HepG2 (cell line): ENCODE results near the gene RASGRF1. TPM values are rescaled to one million over a fixed set of nuclear protein-coding genes. Genes with fewer than 3 reads are reported as not detected.
A peak's percentile ranks its signal among the peaks of the same experiment; 100 is the strongest.

ENCODE experiments used
- ATAC-seq: fragments of 200-7000 bp; cut with Tn5 transposase; 3 replicates; pipeline ENCODE4 v1.9.1; 2020; ENCODE audit warnings: mild to moderate bottlenecking, moderate library complexity
- BruUV-seq: library from RNA; stranded (reverse); fragments of 400-500 nt; replicated peaks from 2 replicates; lab custom pipeline; 2021; lab: Mats Ljungman, UMichigan
- CTCF ChIA-PET: fragments of 300-600 bp; formaldehyde crosslinking; extraction: SDS; loops from one replicate; lab custom pipeline; 2021; ENCODE audit warnings: low total read pairs, inconsistent platforms, low intra/inter-chr PET ratio; lab: Yijun Ruan, JAX
- POLR2A ChIA-PET: fragments of 350-600 bp; sonication (Branson Sonifier 250); formaldehyde crosslinking; loops from one replicate; lab custom pipeline; 2020; ENCODE audit warnings: antibody characterized with exemption, inconsistent platforms; lab: Yijun Ruan, JAX
- DNase-seq: peaks from one replicate; pipeline ENCODE4 v3.0.0-alpha.2; 2015; ENCODE audit warnings: low spot score
- FAIRE-seq: peaks from 3 replicates; lab custom pipeline; 2011; peaks lifted over from hg19 to GRCh38; lab: Jason Lieb, UNC
- H2AFZ ChIP-seq: one replicate; pipeline ENCODE4 v1.6.1; 2011; ENCODE audit warnings: low read length, inconsistent platforms
- H3K27ac ChIP-seq: fragments of 300-600 bp; 3 replicates; pipeline ENCODE4 v1.8.0; 2011; ENCODE audit warnings: mixed run types, mild to moderate bottlenecking, mixed read lengths, low read length, inconsistent platforms; ENCODE audit not compliant: insufficient read depth; ENCODE audit errors: extremely low read length
- H3K27me3 ChIP-seq, 2 experiments: fragments of 200-600 bp in 1 of 2; 2 replicates in 1 of 2; 3 replicates in 1 of 2; pipeline versions ENCODE4 v1.6.0 to v1.8.0; 2011; ENCODE audit warnings: low read length in 2 of 2, mild to moderate bottlenecking in 2 of 2, moderate library complexity in 2 of 2, inconsistent platforms in 1 of 2; ENCODE audit not compliant: insufficient read depth in 2 of 2, control insufficient read depth in 1 of 2
- H3K36me3 ChIP-seq, 2 experiments: fragments of 200-600 bp in 1 of 2; replicated peaks in 1 of 2; 2 replicates in 1 of 2; 3 replicates in 1 of 2; pipeline versions ENCODE4 v1.5.1 to v1.8.0; 2011; ENCODE audit warnings: low read length in 2 of 2, inconsistent platforms in 1 of 2; ENCODE audit not compliant: insufficient read depth in 2 of 2, control insufficient read depth in 1 of 2
- H3K4me1 ChIP-seq: 2 replicates; pipeline ENCODE4 v1.5.1; 2012; ENCODE audit warnings: low read length, inconsistent platforms; ENCODE audit not compliant: insufficient read depth
- H3K4me2 ChIP-seq: 2 replicates; pipeline ENCODE4 v1.6.0; 2011; ENCODE audit warnings: low read depth, low read length, inconsistent platforms
- H3K4me3 ChIP-seq, 3 experiments: fragments of 200-600 bp in 1 of 3; sonication (generic), shearing (Covaris generic) in 1 of 3; replicated peaks in 1 of 3; 2 replicates each; pipeline ENCODE4 v1.5.1; 2011 to 2016; ENCODE audit warnings: low read length in 3 of 3, inconsistent platforms in 2 of 3, low read depth in 2 of 3, mild to moderate bottlenecking in 2 of 3, control low read depth in 1 of 3, mixed read lengths in 1 of 3; ENCODE audit not compliant: insufficient read depth in 1 of 3
- H3K79me2 ChIP-seq: one replicate; pipeline ENCODE4 v1.6.1; 2011; ENCODE audit warnings: low read length, inconsistent platforms; ENCODE audit not compliant: insufficient read depth
- H3K9ac ChIP-seq: 2 replicates; pipeline ENCODE4 v1.6.0; 2011; ENCODE audit warnings: mild to moderate bottlenecking, low read depth, low read length, inconsistent platforms; ENCODE audit not compliant: insufficient read depth
- H3K9me3 ChIP-seq: 2 replicates; pipeline ENCODE4 v1.5.1; 2012; ENCODE audit warnings: mild to moderate bottlenecking, low read length
- H4K20me1 ChIP-seq: 2 replicates; pipeline ENCODE4 v1.6.0; 2011; ENCODE audit warnings: inconsistent platforms, mild to moderate bottlenecking, low read length, moderate library complexity; ENCODE audit not compliant: insufficient read depth
- NFYC ChIP-seq: IDR thresholded peaks from 2 replicates; pipeline ENCODE4 v1.6.1; 2016; ENCODE audit warnings: missing genetic modification reagents, missing compliant biosample characterization
- ZMYM3 ChIP-seq: sonication (generic); formaldehyde crosslinking; IDR thresholded peaks from 2 replicates; pipeline ENCODE4 v1.5.1; 2020; ENCODE audit warnings: mild to moderate bottlenecking, missing genetic modification reagents
- ZNF432 ChIP-seq: sonication (generic); formaldehyde crosslinking; IDR thresholded peaks from 2 replicates; pipeline ENCODE4 v1.5.0; 2020; ENCODE audit warnings: missing genetic modification reagents, mild to moderate bottlenecking, borderline replicate concordance
- ZNF629 ChIP-seq: sonication (generic); formaldehyde crosslinking; conservative IDR thresholded peaks from 2 replicates; pipeline ENCODE4 v1.5.0; 2020; ENCODE audit warnings: missing genetic modification reagents
- WGBS: methylation state at CpG from one replicate; pipeline ENCODE4 v1.1.6; 2017; ENCODE audit warnings: low lambda C conversion rate; 5-methylcytosine and 5-hydroxymethylcytosine counted together
- in situ Hi-C: cut with HindIII; loops from 2 replicates; pipeline ENCODE4 v1.10.0; 2017; ENCODE audit warnings: low pct_unique_long_range_greater_than_20kb; ENCODE audit not compliant: extremely low pct_ligation_motif_present
- intact Hi-C: fragments of 100-400 bp; cut with micrococcal nuclease; formaldehyde crosslinking; loops from one replicate; pipeline ENCODE4 v1.10.0; 2022; ENCODE audit not compliant: unreplicated experiment
- polyA plus RNA-seq, 8 experiments: library from polyadenylated mRNA; depleted of rRNA in 3 of 8; stranded (reverse) in 7 of 8; unstranded in 1 of 8; fragments of >200 nt; fragmentation: Illumina TruSeq in 4 of 8; extraction: Trizol in 4 of 8; gene quantifications; 2 replicates each; pipeline versions ENCODE4 v1.2.1 to v1.2.3, GENCODE V29; 2011 to 2016; ENCODE audit warnings: low read depth in 4 of 8, missing spikeins in 1 of 8, mixed read lengths in 1 of 8; ENCODE audit not compliant: insufficient read depth in 1 of 8
- total RNA-seq, 5 experiments: library from RNA; depleted of rRNA; stranded (reverse); fragments of >200 nt; fragmentation: Illumina TruSeq; extraction: Trizol; gene quantifications; 2 replicates each; pipeline ENCODE4 v1.2.3, GENCODE V29; 2016; ENCODE audit warnings: low read depth in 1 of 5
- TF ChIP-seq, protein P1 (sequence below): sonication (generic); formaldehyde crosslinking; IDR thresholded peaks from 2 replicates; pipeline ENCODE4 v1.5.0; 2020; ENCODE audit warnings: mild to moderate bottlenecking, missing genetic modification reagents

Gene RASGRF1
- total and polyA plus RNA-seq, 2 of the 13 experiments (the other 11 are each of a cell fraction or from before 2014, with no cell fraction given), result 0.55 to 3.0 TPM

DNA sequence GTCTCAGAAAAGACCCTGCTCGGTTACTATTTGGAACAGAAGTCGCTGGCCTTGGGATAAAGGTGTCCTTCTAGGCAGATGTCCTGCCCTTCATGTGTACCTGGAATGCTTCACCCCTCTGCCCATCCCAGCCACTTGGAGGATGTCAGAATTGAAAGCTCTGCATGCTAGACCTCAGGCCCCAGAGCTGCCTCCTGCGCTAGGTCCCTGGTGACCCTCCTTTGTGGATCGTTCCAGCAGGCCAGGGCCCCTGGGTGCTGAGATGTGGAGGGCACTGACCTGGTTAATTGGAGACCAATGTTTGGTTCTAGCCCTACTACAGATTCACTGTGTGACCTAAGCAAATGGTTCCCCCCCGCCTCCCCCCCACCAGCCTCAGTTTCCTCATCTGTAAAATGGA lies 143.1 kb downstream of the RASGRF1 start:
- H3K4me1 ChIP-seq, result peaks cover 84% of the 10 kb centered on the region
- ChIA-PET POLR2A (no interaction called here), CTCF (no interaction called here)
- H3K4me2 ChIP-seq, result no peak overlapping the region
- no peak overlapping the region for H2AFZ ChIP-seq
- peaks cover 21% of the 10 kb centered on the region for H3K79me2 ChIP-seq
- in situ Hi-C loops (loop anchor here (5.0 kb wide), 1 partner anchor 60 kb away; no protein-coding TSS in a partner anchor), intact Hi-C loops (loop anchor here (10.0 kb wide), 1 partner anchor 47 kb away; no protein-coding TSS in a partner anchor)
- no peak overlapping the region for H3K9ac ChIP-seq
- no peaks in the 10 kb centered on the region for H3K36me3 ChIP-seq
- FAIRE-seq, result no peak
- no peak for DNase-seq
- no peak overlapping the region for H3K4me3 ChIP-seq
- no TSS peak for BruUV-seq
- H3K27ac ChIP-seq, result no peak overlapping the region
- H4K20me1 ChIP-seq, result no peaks in the 10 kb centered on the region
- no peak for ATAC-seq
- TF ChIP-seq ZNF432 (CRISPR knock-in tag), result no peak
- TF ChIP-seq ZNF629, result peak; percentile 49
- no peaks in the 10 kb centered on the region for H3K9me3 ChIP-seq
- H3K27me3 ChIP-seq, result no peaks in the 10 kb centered on the region; a peak in 2 of 5 replicates
- 20% methylated on average over 5 of the region's 5 CpGs for WGBS

DNA sequence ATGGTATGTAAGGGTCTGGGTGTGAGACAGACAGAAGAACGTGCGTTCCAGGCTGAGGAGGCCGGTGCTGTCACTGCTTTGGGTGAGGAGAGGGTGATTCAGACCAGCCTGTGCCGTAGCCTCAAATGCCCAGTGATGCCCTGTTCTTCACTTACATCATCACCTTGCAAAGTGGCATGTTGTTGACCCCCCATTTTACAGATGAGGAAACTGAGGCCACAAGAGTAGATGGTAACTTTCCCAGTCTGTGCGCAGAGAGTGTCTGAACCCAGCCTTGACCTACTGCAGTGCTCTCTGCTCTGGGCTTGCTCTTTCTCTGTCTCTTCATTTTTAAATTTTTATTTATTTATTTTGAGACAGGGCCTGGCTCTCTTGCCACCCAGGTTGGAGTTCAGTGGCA lies 144.1 kb downstream of the RASGRF1 start:
- Histone ChIP-seq H3K4me2 (no peak overlapping the region; the same call in 1 of the 2 replicates), H3K9ac (no peak overlapping the region), H3K4me3 (no peak overlapping the region), H3K9me3 (no peaks in the 10 kb centered on the region), H2AFZ (no peak overlapping the region), H3K79me2 (peaks cover 27% of the 10 kb centered on the region), H3K4me1 (peaks cover 78% of the 10 kb centered on the region), H3K27ac (no peak overlapping the region), H4K20me1 (no peaks in the 10 kb centered on the region), H3K27me3 (no peaks in the 10 kb centered on the region; a peak in 2 of 5 replicates), H3K36me3 (no peaks in the 10 kb centered on the region)
- in situ Hi-C loops, result loop anchor here (5.0 kb wide), 1 partner anchor 61 kb away; no protein-coding TSS in a partner anchor
- no TSS peak for BruUV-seq
- no peak for DNase-seq
- POLR2A ChIA-PET, result no interaction called here
- FAIRE-seq, result no peak
- TF ChIP-seq ZNF629 (peak; percentile 92), ZMYM3 (CRISPR knock-in tag) (peak; percentile 47; the same call in 1 of the 2 replicates), NFYC (CRISPR knock-in tag) (no peak)
- TF ChIP-seq, protein P1, sequence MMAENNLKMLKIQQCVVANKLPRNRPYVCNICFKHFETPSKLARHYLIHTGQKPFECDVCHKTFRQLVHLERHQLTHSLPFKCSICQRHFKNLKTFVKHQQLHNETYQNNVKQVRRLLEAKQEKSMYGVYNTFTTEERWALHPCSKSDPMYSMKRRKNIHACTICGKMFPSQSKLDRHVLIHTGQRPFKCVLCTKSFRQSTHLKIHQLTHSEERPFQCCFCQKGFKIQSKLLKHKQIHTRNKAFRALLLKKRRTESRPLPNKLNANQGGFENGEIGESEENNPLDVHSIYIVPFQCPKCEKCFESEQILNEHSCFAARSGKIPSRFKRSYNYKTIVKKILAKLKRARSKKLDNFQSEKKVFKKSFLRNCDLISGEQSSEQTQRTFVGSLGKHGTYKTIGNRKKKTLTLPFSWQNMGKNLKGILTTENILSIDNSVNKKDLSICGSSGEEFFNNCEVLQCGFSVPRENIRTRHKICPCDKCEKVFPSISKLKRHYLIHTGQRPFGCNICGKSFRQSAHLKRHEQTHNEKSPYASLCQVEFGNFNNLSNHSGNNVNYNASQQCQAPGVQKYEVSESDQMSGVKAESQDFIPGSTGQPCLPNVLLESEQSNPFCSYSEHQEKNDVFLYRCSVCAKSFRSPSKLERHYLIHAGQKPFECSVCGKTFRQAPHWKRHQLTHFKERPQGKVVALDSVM (CRISPR knock-in tag), result peak; percentile 12; the same call in 1 of the 2 replicates
- no peak for ATAC-seq
- intact Hi-C loops, result loop anchor here (10.0 kb wide), 1 partner anchor 48 kb away; no protein-coding TSS in a partner anchor
- WGBS, result 51% methylated on average over 5 of the region's 5 CpGs
- CTCF ChIA-PET, result no interaction called here
